H1 (cell line): ENCODE results near the gene PRKAR2A. TPM values are rescaled to one million over a fixed set of nuclear protein-coding genes. Genes with fewer than 3 reads are reported as not detected.
A peak's percentile ranks its signal among the peaks of the same experiment; 100 is the strongest.

Source experiments
- CTCF ChIA-PET: fragments of 300-600 bp; sonication (Branson Sonifier 250); formaldehyde crosslinking; loops from one replicate; lab custom pipeline; 2021; ENCODE audit not compliant: partially characterized antibody; lab: Charles Lee
- POLR2A ChIA-PET: fragments of 300-600 bp; sonication (Branson Sonifier 250); formaldehyde crosslinking; loops from one replicate; lab custom pipeline; 2021; ENCODE audit warnings: inconsistent platforms; ENCODE audit not compliant: partially characterized antibody; lab: Charles Lee
- DNase-seq, 2 experiments: peaks; one replicate each; pipeline versions ENCODE4 v3.0.0 to v3.0.0-alpha.2; 2010 to 2022; ENCODE audit warnings: low spot score in 2 of 2, low read depth in 1 of 2, mixed read lengths in 1 of 2
- FAIRE-seq: peaks from 2 replicates; lab custom pipeline; 2011; peaks lifted over from hg19 to GRCh38; lab: Jason Lieb, UNC
- H2AFZ ChIP-seq: 2 replicates; pipeline ENCODE4 v1.8.1; 2012; ENCODE audit warnings: low read length, inconsistent platforms
- H2AK5ac ChIP-seq: 2 replicates; pipeline ENCODE4 v1.6.1; 2013; ENCODE audit warnings: low read depth, low read length
- H2BK120ac ChIP-seq: replicated peaks from 2 replicates; pipeline ENCODE3; 2013; ENCODE audit warnings: low read depth, low read length, inconsistent platforms
- H2BK12ac ChIP-seq: 2 replicates; pipeline ENCODE4 v1.6.1; 2013; ENCODE audit warnings: low read depth, low read length
- H2BK15ac ChIP-seq: 2 replicates; pipeline ENCODE4 v1.6.1; 2013; ENCODE audit warnings: low read length
- H2BK20ac ChIP-seq: 2 replicates; pipeline ENCODE4 v1.6.1; 2013; ENCODE audit warnings: low read length
- H2BK5ac ChIP-seq: 2 replicates; pipeline ENCODE4 v1.6.1; 2013; ENCODE audit warnings: low read depth, low read length
- H3K14ac ChIP-seq: 2 replicates; pipeline ENCODE4 v1.6.1; 2013; ENCODE audit warnings: inconsistent platforms; ENCODE audit not compliant: insufficient read length
- H3K18ac ChIP-seq: 2 replicates; pipeline ENCODE4 v1.6.1; 2013; ENCODE audit warnings: low read length; ENCODE audit errors: extremely low read depth
- H3K23ac ChIP-seq: 2 replicates; pipeline ENCODE4 v1.6.1; 2013; ENCODE audit warnings: inconsistent platforms; ENCODE audit not compliant: insufficient read length
- H3K23me2 ChIP-seq: 2 replicates; pipeline ENCODE4 v1.6.1; 2013; ENCODE audit warnings: low read depth, low read length
- H3K27ac ChIP-seq: 2 replicates; pipeline ENCODE4 v1.6.1; 2011; ENCODE audit warnings: low read depth, low read length, inconsistent platforms
- H3K27me3 ChIP-seq, 4 experiments: replicated peaks in 1 of 4; 1 replicate in 1 of 4; 2 replicates in 3 of 4; pipeline versions ENCODE4 v1.6.1 to v1.8.1; 2011 to 2013; ENCODE audit warnings: low read length in 3 of 4, mild to moderate bottlenecking in 3 of 4, inconsistent platforms in 2 of 4, mixed read lengths in 2 of 4, moderate library complexity in 1 of 4; ENCODE audit not compliant: control insufficient read depth in 3 of 4, insufficient read depth in 3 of 4; ENCODE audit errors: extremely low read depth in 1 of 4
- H3K36me3 ChIP-seq, 4 experiments: 2 replicates each; pipeline versions ENCODE4 v1.6.1 to v1.8.1; 2011 to 2013; ENCODE audit warnings: mild to moderate bottlenecking in 4 of 4, low read length in 3 of 4, moderate library complexity in 2 of 4, control low read depth in 1 of 4, inconsistent platforms in 1 of 4; ENCODE audit not compliant: insufficient read depth in 4 of 4, control insufficient read depth in 2 of 4
- H3K4ac ChIP-seq: replicated peaks from 2 replicates; pipeline ENCODE3; 2013; ENCODE audit warnings: low read length, low read depth, mixed read lengths, inconsistent platforms; ENCODE audit not compliant: insufficient read length
- H3K4me1 ChIP-seq, 4 experiments: replicated peaks in 1 of 4; 1 replicate in 1 of 4; 2 replicates in 3 of 4; pipeline versions ENCODE4 v1.6.1 to v1.8.1; 2011 to 2013; ENCODE audit warnings: low read length in 3 of 4, inconsistent platforms in 2 of 4, mixed read lengths in 1 of 4; ENCODE audit not compliant: insufficient read depth in 4 of 4, control insufficient read depth in 3 of 4
- H3K4me2 ChIP-seq, 2 experiments: 2 replicates each; pipeline versions ENCODE4 v1.6.1 to v1.8.1; 2011 to 2013; ENCODE audit warnings: low read depth in 2 of 2, low read length in 2 of 2, control low read depth in 1 of 2, inconsistent platforms in 1 of 2, mild to moderate bottlenecking in 1 of 2; ENCODE audit not compliant: insufficient read depth in 1 of 2
- H3K4me3 ChIP-seq, 4 experiments: fragments of 200-600, 300-600 bp in 1 of 4; sonication (generic), shearing (Covaris generic), sonication (Bioruptor Twin) in 1 of 4; 2 replicates each; pipeline versions ENCODE4 v1.5.1 to v1.8.1; 2011 to 2016; ENCODE audit warnings: low read length in 4 of 4, low read depth in 3 of 4, control low read depth in 2 of 4, inconsistent platforms in 2 of 4, mild to moderate bottlenecking in 2 of 4, mixed read lengths in 1 of 4, moderate library complexity in 1 of 4; ENCODE audit not compliant: insufficient read depth in 2 of 4; ENCODE audit errors: extremely low read depth in 1 of 4
- H3K56ac ChIP-seq: replicated peaks from 2 replicates; pipeline ENCODE3; 2013; ENCODE audit warnings: low read depth, mild to moderate bottlenecking, mixed read lengths, low read length, inconsistent platforms; ENCODE audit not compliant: insufficient read length
- H3K79me1 ChIP-seq: 2 replicates; pipeline ENCODE4 v1.6.1; 2013; ENCODE audit warnings: low read depth, low read length, control low read depth
- H3K79me2 ChIP-seq, 2 experiments: 2 replicates each; pipeline versions ENCODE4 v1.6.1 to v1.8.1; 2012 to 2013; ENCODE audit warnings: low read length in 2 of 2, mild to moderate bottlenecking in 2 of 2, inconsistent platforms in 1 of 2; ENCODE audit not compliant: insufficient read depth in 2 of 2, control insufficient read depth in 1 of 2
- H3K9ac ChIP-seq, 4 experiments: replicated peaks in 1 of 4; 1 replicate in 1 of 4; 2 replicates in 3 of 4; pipeline versions ENCODE4 v1.6.1 to v1.8.1; 2011 to 2013; ENCODE audit warnings: low read depth in 3 of 4, low read length in 3 of 4, control low read depth in 2 of 4, mild to moderate bottlenecking in 2 of 4, moderate library complexity in 2 of 4, inconsistent platforms in 1 of 4; ENCODE audit errors: extremely low read depth in 1 of 4
- H3K9me3 ChIP-seq, 2 experiments: 2 replicates each; pipeline versions ENCODE4 v1.6.1 to v1.8.1; 2012 to 2013; ENCODE audit warnings: mild to moderate bottlenecking in 2 of 2, moderate library complexity in 2 of 2, control low read depth in 1 of 2, inconsistent platforms in 1 of 2, low read depth in 1 of 2, low read length in 1 of 2, mixed read lengths in 1 of 2; ENCODE audit not compliant: insufficient read depth in 2 of 2
- H4K20me1 ChIP-seq, 2 experiments: replicated peaks in 1 of 2; 2 replicates each; pipeline versions ENCODE3 to v1.8.1; 2011 to 2013; ENCODE audit warnings: inconsistent platforms in 2 of 2, low read length in 2 of 2, mild to moderate bottlenecking in 1 of 2; ENCODE audit not compliant: insufficient read depth in 2 of 2, control insufficient read depth in 1 of 2
- H4K5ac ChIP-seq: 2 replicates; pipeline ENCODE4 v1.6.1; 2013; ENCODE audit warnings: low read length, low read depth, mixed read lengths, inconsistent platforms; ENCODE audit not compliant: insufficient read length
- H4K8ac ChIP-seq: 2 replicates; pipeline ENCODE4 v1.8.0; 2013; ENCODE audit warnings: mild to moderate bottlenecking, moderate library complexity, low read length, inconsistent platforms; ENCODE audit not compliant: insufficient read depth; ENCODE audit errors: extremely low read depth
- H4K91ac ChIP-seq: replicated peaks from 2 replicates; pipeline ENCODE3; 2013; ENCODE audit warnings: low read length, mixed read lengths, inconsistent platforms; ENCODE audit not compliant: insufficient read length
- CEBPB ChIP-seq: IDR thresholded peaks from 2 replicates; pipeline ENCODE4 v1.6.1; 2012; ENCODE audit warnings: low read depth, low read length
- CREB1 ChIP-seq: IDR thresholded peaks from 2 replicates; pipeline ENCODE4 v1.6.1; 2012; ENCODE audit warnings: inconsistent platforms
- EGR1 ChIP-seq: IDR thresholded peaks from 2 replicates; pipeline ENCODE4 v1.6.1; 2011; ENCODE audit warnings: low read depth, low read length, borderline replicate concordance
- EZH2 ChIP-seq: fragments of 200-600 bp; sonication (generic); IDR thresholded peaks from 2 replicates; pipeline ENCODE4 v1.7.1; 2012; ENCODE audit warnings: low read depth, mild to moderate bottlenecking, moderate library complexity, low read length, inconsistent platforms; ENCODE audit not compliant: severe bottlenecking
- KDM1A ChIP-seq: fragments of 200-600, 300-600 bp; sonication (generic); IDR thresholded peaks from 2 replicates; pipeline ENCODE4 v1.7.1; 2016; ENCODE audit warnings: mild to moderate bottlenecking, low read length, borderline replicate concordance
- KDM4A ChIP-seq: IDR thresholded peaks from one replicate; pipeline ENCODE4 v1.7.1; 2012; ENCODE audit warnings: low read depth, mild to moderate bottlenecking, moderate library complexity, low read length, inconsistent platforms; ENCODE audit not compliant: severe bottlenecking
- MAX ChIP-seq: IDR thresholded peaks from 2 replicates; pipeline ENCODE4 v1.6.1; 2012; ENCODE audit warnings: inconsistent platforms
- POLR2A ChIP-seq, 2 experiments: IDR thresholded peaks; 1 replicate in 1 of 2; 2 replicates in 1 of 2; pipeline ENCODE4 v1.6.1; 2011; ENCODE audit warnings: low read depth in 2 of 2, low read length in 2 of 2, mild to moderate bottlenecking in 2 of 2; ENCODE audit errors: control extremely low read depth in 1 of 2
- RNF2 ChIP-seq: fragments of 200-900, 300-1000 bp; sonication (generic); IDR thresholded peaks from 2 replicates; pipeline ENCODE4 v1.7.1; 2016; ENCODE audit warnings: borderline replicate concordance, low read depth, mild to moderate bottlenecking, antibody characterized with exemption, low read length; ENCODE audit not compliant: poor library complexity, severe bottlenecking; ENCODE audit errors: missing control alignments
- SAP30 ChIP-seq: fragments of 300-600 bp; sonication (generic); IDR thresholded peaks from 2 replicates; pipeline ENCODE4 v1.7.1; 2012; ENCODE audit warnings: low read length, moderate library complexity, mild to moderate bottlenecking, inconsistent platforms; ENCODE audit not compliant: insufficient read depth, insufficient replicate concordance
- SP4 ChIP-seq: IDR thresholded peaks from 2 replicates; pipeline ENCODE4 v1.6.1; 2012; ENCODE audit warnings: low read length, inconsistent platforms
- TAF1 ChIP-seq: IDR thresholded peaks from 2 replicates; pipeline ENCODE4 v1.6.1; 2011; ENCODE audit warnings: mild to moderate bottlenecking, low read depth, low read length
- TEAD4 ChIP-seq: IDR thresholded peaks from 2 replicates; pipeline ENCODE4 v1.6.1; 2012; ENCODE audit warnings: low read depth, low read length, inconsistent platforms, mixed read lengths
- WGBS, 2 experiments: shearing (Covaris generic) in 1 of 2; methylation state at CpG; one replicate each; pipeline versions ENCODE4 v1.1.6 to v1.1.7; 2013 to 2015; ENCODE audit warnings: low lambda C conversion rate in 2 of 2, mixed read lengths in 2 of 2, inconsistent platforms in 1 of 2, low coverage in 1 of 2, missing lambda C conversion rate in 1 of 2; ENCODE audit not compliant: insufficient replicate concordance in 2 of 2, insufficient coverage in 1 of 2, insufficient read length in 1 of 2; ENCODE audit errors: extremely low coverage in 1 of 2, missing lambda C conversion rate in 1 of 2; 5-methylcytosine and 5-hydroxymethylcytosine counted together
- polyA plus RNA-seq, 7 experiments: library from polyadenylated mRNA; depleted of rRNA in 3 of 7; stranded (reverse) in 5 of 7; unstranded in 2 of 7; fragments of >200 nt in 5 of 7; fragments of 200-250 nt in 2 of 7; gene quantifications; 1 replicate in 5 of 7; 2 replicates in 1 of 7; 4 replicates in 1 of 7; pipeline versions ENCODE4 v1.2.1 to v1.2.3, GENCODE V29; 2011 to 2013; ENCODE audit warnings: missing spikeins in 2 of 7, mixed read lengths in 2 of 7
- total RNA-seq: library from RNA; stranded (reverse); fragmentation: NEBNext Ultra II Directional; extraction: Animal tissue kit (Norgen Biotek cat#: 25700); gene quantifications from 2 replicates; pipeline ENCODE4 v1.2.1, GENCODE V29; 2021

The PRKAR2A gene
- total and polyA plus RNA-seq, 2 of the 8 experiments (the other 6 are each of a cell fraction or from before 2014, with no cell fraction given): 6.3 to 42.4 TPM

GRCh38 chr3:48702320-48702920, 145.3 kb downstream of the PRKAR2A start:
- Histone ChIP-seq H3K23me2 (no peaks in the 10 kb centered on the region), H4K20me1 (peaks cover 10 to 21% of the 10 kb centered on the region in 2 experiments), H3K27me3 (no peaks in the 10 kb centered on the region)
- TF ChIP-seq EGR1 (no peak), TEAD4 (no peak), KDM1A (peak; percentile 93), CEBPB (no peak), CREB1 (no peak), SP4 (no peak), POLR2A (IDR thresholded peaks at IDR 0.05; ENCODE audit: control extremely low read depth in 1 of 2, low read depth in 2 of 2, low read length in 2 of 2) (0 out of 3 replicates have a peak, but pooled peaks of 1 of the 2 experiments have one; percentile 19), KDM4A (no peak), TAF1 (no peak), SAP30 (no peak), EZH2 (no peak), RNF2 (no peak), MAX (no peak)

More at GRCh38 chr3:48702320-48702920, 145.3 kb downstream of the PRKAR2A start:
- no peak overlapping the region for H2BK120ac ChIP-seq
- H3K79me1 ChIP-seq: peaks cover 2% of the 10 kb centered on the region
- H4K91ac ChIP-seq: no peak overlapping the region
- POLR2A ChIA-PET: interaction anchor here (0.9 to 13.3 kb wide), 3 partner anchors 9 to 54 kb away, joined by 3 to 187 read pairs (median 5); partner anchors contain the start of gene IP6K2
- no peak overlapping the region for H2BK12ac ChIP-seq
- no peak overlapping the region for H2BK15ac ChIP-seq
- no peak overlapping the region for H3K9ac ChIP-seq
- H3K4me1 ChIP-seq: peaks cover 0 to 6% (median 3%) of the 10 kb centered on the region in 4 experiments; a peak in 5 of 7 replicates
- H3K27ac ChIP-seq: peak overlapping the region; percentile 25; the same call in 1 of the 2 replicates
- H3K79me2 ChIP-seq: peaks cover 46 to 93% of the 10 kb centered on the region in 2 experiments
- peak overlapping the region; percentile 62; the same call in 1 of the 2 replicates for H2BK5ac ChIP-seq
- H2AFZ ChIP-seq: no peak overlapping the region
- CTCF ChIA-PET: interaction anchor here (0.6 kb wide), 2 partner anchors 35 to 37 kb away, joined by 3 read pairs; no protein-coding TSS in a partner anchor
- no peak overlapping the region for H4K8ac ChIP-seq
- no peak overlapping the region for H3K56ac ChIP-seq
- no peak for DNase-seq
- no peak overlapping the region for H2BK20ac ChIP-seq
- no peak overlapping the region for H4K5ac ChIP-seq
- H3K36me3 ChIP-seq: peaks cover 2 to 44% (median 11%) of the 10 kb centered on the region in 4 experiments; a peak in 5 of 8 replicates
- no peak overlapping the region for H3K4ac ChIP-seq
- H3K23ac ChIP-seq: no peak overlapping the region
- H3K4me2 ChIP-seq: peak overlapping the region; percentile 58 to 61
- H3K9me3 ChIP-seq: no peaks in the 10 kb centered on the region
- H2AK5ac ChIP-seq: no peak overlapping the region
- WGBS, 2 experiments: 57% methylated on average over 6 of the region's 6 CpGs; no CpG with 5 or more reads in 1 of the 2 experiments
- H3K4me3 ChIP-seq: peak overlapping the region in 1 of 4 experiments; percentile 42; a peak in 2 of 8 replicates
- FAIRE-seq: no peak
- no peak overlapping the region for H3K14ac ChIP-seq
- H3K18ac ChIP-seq: no peak overlapping the region
